GM12891 (cell line): ENCODE measurements around the gene UGT2B7.

Experiments used
- PAX5 ChIP-seq: IDR thresholded peaks from 2 replicates; pipeline ENCODE4 v1.6.1; 2011; ENCODE audit warnings: low read length, moderate library complexity, mild to moderate bottlenecking; ENCODE audit not compliant: insufficient read depth, severe bottlenecking
- POLR2A ChIP-seq: IDR thresholded peaks from 2 replicates; pipeline ENCODE4 v1.6.1; 2011; ENCODE audit warnings: low read depth, low read length, control low read depth
- POLR2AphosphoS5 ChIP-seq: IDR thresholded peaks from 2 replicates; pipeline ENCODE4 v1.6.1; 2011; ENCODE audit warnings: low read depth, low read length, control low read depth
- SPI1 ChIP-seq: IDR thresholded peaks from 2 replicates; pipeline ENCODE4 v1.6.1; 2011; ENCODE audit warnings: low read depth, low read length, control low read depth
- TAF1 ChIP-seq: IDR thresholded peaks from 2 replicates; pipeline ENCODE4 v1.6.1; 2011; ENCODE audit warnings: low read depth, low read length, control low read depth

DNA sequence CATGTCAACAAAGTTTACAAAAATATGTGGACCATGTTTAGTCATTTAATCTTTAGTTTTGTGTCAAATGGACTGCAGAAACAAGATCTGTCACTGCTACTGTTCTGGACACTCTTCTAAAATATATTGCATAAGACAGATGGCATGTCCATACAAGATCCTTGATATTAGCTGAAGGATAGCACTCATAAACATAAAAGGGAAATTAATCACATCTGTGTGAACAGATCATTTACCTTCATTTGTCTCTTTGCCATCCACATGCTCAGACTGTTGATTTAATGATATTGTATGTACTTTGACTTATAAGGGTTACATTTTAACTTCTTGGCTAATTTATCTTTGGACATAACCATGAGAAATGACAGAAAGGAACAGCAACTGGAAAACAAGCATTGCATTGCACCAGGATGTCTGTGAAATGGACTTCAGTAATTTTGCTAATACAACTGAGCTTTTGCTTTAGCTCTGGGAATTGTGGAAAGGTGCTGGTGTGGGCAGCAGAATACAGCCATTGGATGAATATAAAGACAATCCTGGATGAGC, at the start of gene UGT2B7:
- TF ChIP-seq POLR2AphosphoS5 (no peak), POLR2A (no peak), TAF1 (no peak), PAX5 (no peak), SPI1 (no peak)
